GM12891 (cell line): ENCODE data around the gene EPX.

Experiments
- PAX5 ChIP-seq: IDR thresholded peaks from 2 replicates; pipeline ENCODE4 v1.6.1; 2011; ENCODE audit warnings: low read length, moderate library complexity, mild to moderate bottlenecking; ENCODE audit not compliant: insufficient read depth, severe bottlenecking
- POLR2A ChIP-seq: IDR thresholded peaks from 2 replicates; pipeline ENCODE4 v1.6.1; 2011; ENCODE audit warnings: low read depth, low read length, control low read depth
- POLR2AphosphoS5 ChIP-seq: IDR thresholded peaks from 2 replicates; pipeline ENCODE4 v1.6.1; 2011; ENCODE audit warnings: low read depth, low read length, control low read depth
- POU2F2 ChIP-seq: IDR thresholded peaks from 2 replicates; pipeline ENCODE4 v1.6.1; 2011; ENCODE audit warnings: low read depth, mild to moderate bottlenecking, control low read depth, low read length, moderate library complexity
- SPI1 ChIP-seq: IDR thresholded peaks from 2 replicates; pipeline ENCODE4 v1.6.1; 2011; ENCODE audit warnings: low read depth, low read length, control low read depth
- TAF1 ChIP-seq: IDR thresholded peaks from 2 replicates; pipeline ENCODE4 v1.6.1; 2011; ENCODE audit warnings: low read depth, low read length, control low read depth

DNA sequence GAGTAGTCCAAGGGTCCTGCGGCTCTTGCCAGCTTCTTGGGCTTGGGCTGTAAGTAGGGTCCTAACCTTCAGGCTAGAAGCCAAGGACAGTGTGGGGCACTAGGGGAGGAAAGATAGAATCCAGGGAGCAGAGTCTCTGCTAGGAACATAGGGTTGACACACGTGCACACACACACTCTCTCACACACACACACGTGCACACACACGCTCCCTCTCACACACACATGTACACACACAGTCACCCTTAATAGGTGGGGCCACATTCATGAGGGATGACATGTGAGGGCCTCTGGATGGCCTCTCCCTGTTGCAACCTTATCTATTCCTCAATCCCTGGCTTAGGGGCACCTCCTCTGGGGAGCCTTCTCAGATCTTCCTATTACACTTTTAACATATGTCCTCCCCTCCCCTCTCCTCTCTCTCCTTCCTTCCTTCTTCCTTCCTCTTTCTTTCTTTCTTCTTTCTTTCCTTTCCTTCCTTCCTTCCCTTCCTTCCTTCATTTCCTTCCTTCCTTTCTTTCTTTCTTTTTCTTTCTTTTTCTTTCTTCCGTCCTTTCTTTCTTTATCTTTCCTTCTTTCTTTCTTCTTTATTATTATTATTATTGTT lies 3.1 kb downstream of the EPX start:
- TF ChIP-seq POLR2A (no peak), POLR2AphosphoS5 (no peak), TAF1 (no peak), POU2F2 (no peak), PAX5 (no peak), SPI1 (no peak)
